ENCODE data around the gene KIFC1.

KIFC1 gene

GRCh38 chr6:33413241-33414120 is 21.9 kb downstream of the KIFC1 start:
- TF ChIP-seq MYC (IDR thresholded peaks at IDR 0.05; ENCODE audit: low read depth, low read length): no peak
- no peak for TF ChIP-seq POLR2A (IDR thresholded peaks at IDR 0.05; ENCODE audit: extremely low read depth, insufficient read length)
- TF ChIP-seq CTCF (IDR thresholded peaks at IDR 0.05; ENCODE audit: low read depth, low read length): no peak
- no peak for TF ChIP-seq MAX (IDR thresholded peaks at IDR 0.05; ENCODE audit: low read depth, low read length)
- DNase-seq (ENCODE audit: low read depth): no peak
- no peak overlapping the region for H3K4me3 ChIP-seq (ENCODE audit: low read depth, low read length)

- TF ChIP-seq POLR2A (IDR thresholded peaks at IDR 0.05; ENCODE audit: extremely low read depth, insufficient read length) (no peak), MAX (IDR thresholded peaks at IDR 0.05; ENCODE audit: low read depth, low read length) (no peak), CTCF (IDR thresholded peaks at IDR 0.05; ENCODE audit: low read depth, low read length) (peak; percentile 65), MYC (IDR thresholded peaks at IDR 0.05; ENCODE audit: low read depth, low read length) (no peak)
- no peak overlapping the region for H3K4me3 ChIP-seq (ENCODE audit: low read depth, low read length)
- peak; percentile 53 for DNase-seq (ENCODE audit: low read depth)
Measured at GRCh38 chr6:33414592-33415271, 23.1 kb downstream of the KIFC1 start.

GRCh38 chr6:33415831-33416230 is 24.2 kb downstream of the KIFC1 start:
- no peak for DNase-seq (ENCODE audit: low read depth)
- no peak for TF ChIP-seq CTCF (IDR thresholded peaks at IDR 0.05; ENCODE audit: low read depth, low read length)
- TF ChIP-seq MAX (IDR thresholded peaks at IDR 0.05; ENCODE audit: low read depth, low read length): no peak
- TF ChIP-seq MYC (IDR thresholded peaks at IDR 0.05; ENCODE audit: low read depth, low read length): no peak
- no peak for TF ChIP-seq POLR2A (IDR thresholded peaks at IDR 0.05; ENCODE audit: extremely low read depth, insufficient read length)
- H3K4me3 ChIP-seq (ENCODE audit: low read depth, low read length): peak overlapping the region; percentile 98

DNA sequence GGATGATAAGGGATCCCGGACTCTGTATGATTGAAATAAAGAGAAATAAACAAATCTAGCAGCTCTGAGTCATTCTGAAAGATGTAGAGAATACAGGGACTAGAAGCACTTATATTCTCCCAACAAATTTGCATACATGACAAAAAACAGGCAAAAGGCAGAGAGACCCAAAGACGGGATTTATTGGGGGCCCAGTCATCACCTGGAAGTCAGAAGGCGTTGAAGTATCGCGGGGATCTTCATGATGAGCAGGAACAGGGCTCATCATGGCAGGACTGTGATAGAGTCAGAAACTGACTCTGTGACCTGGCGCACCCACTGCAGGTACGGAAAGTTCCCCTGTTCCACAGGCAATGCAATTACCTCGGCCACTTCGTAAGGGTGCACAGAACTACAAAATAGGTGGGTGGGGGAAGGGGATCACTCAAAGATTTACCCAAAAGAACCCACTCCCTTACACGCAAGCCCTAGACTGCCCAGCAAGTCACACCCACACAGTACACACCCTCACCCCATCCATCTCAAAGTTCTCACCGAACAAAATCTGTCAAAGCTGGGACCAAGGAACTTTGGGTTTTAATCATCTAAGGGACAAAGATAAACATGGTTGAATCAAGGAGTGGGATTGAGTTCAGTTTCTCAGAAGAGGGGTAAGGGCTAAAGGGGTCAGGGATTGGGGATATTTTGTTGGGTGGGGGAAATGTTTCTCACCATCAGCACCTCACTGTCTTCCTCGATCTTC is 24.9 kb downstream of the KIFC1 start:
- peak overlapping the region; percentile 98 for H3K4me3 ChIP-seq (ENCODE audit: low read depth, low read length)
- no peak for TF ChIP-seq POLR2A (IDR thresholded peaks at IDR 0.05; ENCODE audit: extremely low read depth, insufficient read length)
- no peak for TF ChIP-seq CTCF (IDR thresholded peaks at IDR 0.05; ENCODE audit: low read depth, low read length)
- no peak for TF ChIP-seq MYC (IDR thresholded peaks at IDR 0.05; ENCODE audit: low read depth, low read length)
- no peak for TF ChIP-seq MAX (IDR thresholded peaks at IDR 0.05; ENCODE audit: low read depth, low read length)
- no peak for DNase-seq (ENCODE audit: low read depth)

- TF ChIP-seq MAX (IDR thresholded peaks at IDR 0.05; ENCODE audit: low read depth, low read length) (no peak), POLR2A (IDR thresholded peaks at IDR 0.05; ENCODE audit: extremely low read depth, insufficient read length) (no peak), CTCF (IDR thresholded peaks at IDR 0.05; ENCODE audit: low read depth, low read length) (no peak), MYC (IDR thresholded peaks at IDR 0.05; ENCODE audit: low read depth, low read length) (no peak)
- DNase-seq (ENCODE audit: low read depth): peak; percentile 49
- H3K4me3 ChIP-seq (ENCODE audit: low read depth, low read length): peak overlapping the region; percentile 98
Measured at GRCh38 chr6:33417128-33417902, 25.7 kb downstream of the KIFC1 start.
